Psoas muscle (tissue), 8 donors: Measurements from ENCODE around the gene NDUFAF7. TPM values are rescaled to one million over a fixed set of nuclear protein-coding genes. Genes with fewer than 3 reads are reported as not detected.
"Not testable (repeated sequence)": the region's sequence is repeated elsewhere in the genome, so short reads cannot be mapped to it uniquely, and the experiment has no call there.

ENCODE experiments used
- ATAC-seq, 4 donors: fragments of 200-7000 bp; cut with Tn5 transposase; one replicate each; pipeline ENCODE4 v1.9.1; 2020; ENCODE audit warnings: moderate library complexity in 3 of 4, mild to moderate bottlenecking in 2 of 4
- DNase-seq, 2 donors: peaks; one replicate each; pipeline ENCODE4 v3.0.0-alpha.2; 2020
- H3K27ac ChIP-seq: fragments of 200-600 bp; one replicate; pipeline ENCODE4 v1.8.0; 2022
- H3K27me3 ChIP-seq, 3 donors: fragments of 200-600 bp in 1 of 3; one replicate each; pipeline versions ENCODE4 v1.6.1 to v1.8.0; 2013 to 2022; ENCODE audit warnings: low read length in 2 of 3, mild to moderate bottlenecking in 2 of 3, moderate library complexity in 1 of 3; ENCODE audit not compliant: insufficient read depth in 3 of 3
- H3K36me3 ChIP-seq, 2 donors: fragments of 200-600 bp in 1 of 2; one replicate each; pipeline versions ENCODE4 v1.6.1 to v1.8.0; 2013 to 2022; ENCODE audit warnings: low read depth in 1 of 2, mild to moderate bottlenecking in 1 of 2, moderate library complexity in 1 of 2; ENCODE audit not compliant: insufficient read depth in 1 of 2
- H3K4me1 ChIP-seq: fragments of 200-600 bp; one replicate; pipeline ENCODE4 v1.8.0; 2022
- H3K4me3 ChIP-seq: fragments of 200-600 bp; one replicate; pipeline ENCODE4 v1.8.0; 2022; ENCODE audit warnings: mild to moderate bottlenecking
- H3K9me3 ChIP-seq: fragments of 200-600 bp; one replicate; pipeline ENCODE4 v1.8.0; 2022
- CTCF ChIP-seq: fragments of 200-600 bp; IDR thresholded peaks from one replicate; pipeline ENCODE4 v1.8.0; 2022; ENCODE audit warnings: antibody characterized with exemption
- WGBS, 3 donors: extraction: QIAGEN DNeasy Blood & Tissue Kit; methylation state at CpG; one replicate each; pipeline versions ENCODE4 v1.1.6 to v1.1.7; 2013; 5-methylcytosine and 5-hydroxymethylcytosine counted together
- intact Hi-C, 2 donors: fragments of 100-400 bp; cut with DNase I; formaldehyde crosslinking; loops; one replicate each; pipeline versions ENCODE4 v1.11.0 to v1.14.2; 2022
- polyA plus RNA-seq, 3 donors: library from polyadenylated mRNA; stranded (reverse); fragments of 200-250 nt; gene quantifications; one replicate each; pipeline ENCODE4 v1.2.3, GENCODE V29; 2013
- total RNA-seq, 4 donors: library from RNA; stranded (reverse); fragmentation: NEBNext Ultra II Directional in 2 of 4; extraction: Animal tissue kit (Norgen Biotek cat#: 25700) in 2 of 4; gene quantifications; one replicate each; pipeline versions ENCODE4 v1.2.1 to v1.2.4, GENCODE V29; 2021 to 2023
- donor health status: healthy with polysubstance abuse.
- donor health status: DM: no; HTN: no; CAD: no; lungs with moderate emphysema.
- donor health status: Bipolar disorder and iron deficiency.
- donor health status: healthy.
- donor health status: DM: yes; HTN: yes; CAD: no.
- donor health status: DM: no; HTN: no; CAD: no.
- donor health status: DM: no; HTN: no; CAD: no.
- donor health status: DM: yes; HTN: yes; CAD: no.

Gene NDUFAF7
- total and polyA plus RNA-seq, 7 donors, result 15.1 to 31.1 (median 20.8) TPM

DNA sequence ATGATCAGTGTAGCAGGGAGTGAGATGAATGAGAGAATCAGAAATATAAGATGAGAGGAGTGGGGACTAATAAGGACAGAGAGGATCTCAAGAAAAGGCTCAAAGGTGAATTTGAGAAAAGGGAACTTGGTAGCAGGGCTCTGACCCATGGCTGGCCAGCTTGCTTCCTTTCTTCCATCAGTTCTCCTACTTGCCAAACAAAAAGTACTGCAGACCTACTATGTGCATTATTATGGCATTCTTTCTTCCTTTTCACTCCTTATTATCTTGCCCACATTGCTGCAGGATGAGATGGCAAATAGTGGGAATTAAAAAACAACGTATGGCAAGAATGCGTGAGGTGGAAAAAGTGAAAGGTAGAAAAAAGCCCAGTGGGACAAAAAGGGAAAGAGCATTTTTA, 60.2 kb downstream of the NDUFAF7 start:
- Histone ChIP-seq H3K4me3 (no peak overlapping the region), H3K36me3 (peaks cover 0 to 62% of the 10 kb centered on the region in 2 donors), H3K4me1 (peaks cover 5% of the 10 kb centered on the region), H3K27me3 (no peaks in the 10 kb centered on the region), H3K9me3 (no peaks in the 10 kb centered on the region), H3K27ac (no peak overlapping the region)
- ATAC-seq (no peak), DNase-seq (no peak)
- intact Hi-C loops, result no loop called here
- TF ChIP-seq CTCF, result no peak
- 93 to 95% (median 95%) methylated on average over 2 of the region's 2 CpGs for WGBS, 3 donors

- ATAC-seq, DNase-seq, H3K4me1 ChIP-seq, intact Hi-C loops, H3K27ac ChIP-seq, H3K9me3 ChIP-seq, H3K27me3 ChIP-seq, H3K4me3 ChIP-seq: not testable (repeated sequence)
- 98 to 99% (median 98%) methylated on average over 2 of the region's 2 CpGs for WGBS, 3 donors
- peaks cover 0 to 31% of the 10 kb centered on the region in 2 donors for H3K36me3 ChIP-seq
These were observed 63.4 kb downstream of the NDUFAF7 start for GRCh38 chr2:37294858-37295257.

- no peaks in the 10 kb centered on the region for H3K27me3 ChIP-seq
- H3K27ac ChIP-seq, result no peak overlapping the region
- TF ChIP-seq CTCF, result no peak
- no peak for DNase-seq
- ATAC-seq, result no peak
- peaks cover 5% of the 10 kb centered on the region for H3K4me1 ChIP-seq
- H3K36me3 ChIP-seq, result peaks cover 0 to 23% of the 10 kb centered on the region in 2 donors
- no peak overlapping the region for H3K4me3 ChIP-seq
- H3K9me3 ChIP-seq, result no peaks in the 10 kb centered on the region
- WGBS, 3 donors, result 90 to 96% (median 96%) methylated on average over 1 of the region's 1 CpG
- intact Hi-C loops, result no loop called here
These were observed 64.1 kb downstream of the NDUFAF7 start for GRCh38 chr2:37295469-37296073.

DNA sequence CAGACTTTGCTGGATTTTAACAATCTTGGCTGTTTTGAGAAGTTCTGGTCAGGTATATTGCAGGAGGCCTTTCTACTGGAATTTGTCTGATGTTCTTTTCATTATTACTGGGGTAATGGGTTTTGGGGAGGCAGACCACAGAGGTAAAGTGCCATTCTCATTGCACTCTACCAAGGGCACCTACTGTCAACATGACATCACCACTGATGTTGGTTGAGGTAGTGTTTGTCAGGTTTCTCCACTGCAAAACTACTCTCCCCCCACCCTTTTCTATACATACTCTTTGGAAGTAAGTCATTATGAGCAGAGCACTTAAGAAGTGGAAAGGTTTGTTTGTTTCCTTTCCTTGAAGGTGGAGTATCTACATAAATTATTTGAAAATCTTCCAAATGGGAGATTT, 66.2 kb downstream of the NDUFAF7 start:
- DNase-seq, result no peak
- Histone ChIP-seq H3K27me3 (no peaks in the 10 kb centered on the region), H3K9me3 (no peaks in the 10 kb centered on the region), H3K4me1 (peaks cover 5% of the 10 kb centered on the region), H3K27ac (no peak overlapping the region), H3K4me3 (no peak overlapping the region), H3K36me3 (peaks cover 0 to 5% of the 10 kb centered on the region in 2 donors)
- intact Hi-C loops, result no loop called here
- no peak for TF ChIP-seq CTCF
- no peak for ATAC-seq

Other genes starting within 250 kb of the NDUFAF7 start
- 1 to 10 TPM; 5.4 to 6.9 (median 6.1) TPM for gene HEATR5B, start 147.3 kb upstream of the NDUFAF7 start, total RNA-seq
- gene HEATR5B, start 147.3 kb upstream of the NDUFAF7 start, polyA plus RNA-seq, result 1 to 10 TPM; 3.0 to 4.1 (median 3.2) TPM
- 1 to 10 TPM; 2.0 to 4.7 (median 4.0) TPM for gene GPATCH11, start 147.1 kb upstream of the NDUFAF7 start, total RNA-seq
- gene GPATCH11, start 147.1 kb upstream of the NDUFAF7 start, polyA plus RNA-seq, result 1 to 10 TPM; 2.9 to 9.1 (median 3.1) TPM
- gene EIF2AK2, start 74.7 kb upstream of the NDUFAF7 start, total RNA-seq, result 10 to 100 TPM in 2 of 4 donors, 1 to 10 TPM in 2; 6.7 to 16.6 (median 11.0) TPM
- gene EIF2AK2, start 74.7 kb upstream of the NDUFAF7 start, polyA plus RNA-seq, result 1 to 10 TPM; 1.1 to 5.4 (median 2.1) TPM
- not detected for gene SULT6B1, start 43.0 kb upstream of the NDUFAF7 start, total RNA-seq
- gene SULT6B1, start 43.0 kb upstream of the NDUFAF7 start, polyA plus RNA-seq, result not detected
- 10 to 100 TPM; 47.3 to 78.0 (median 57.5) TPM for gene CEBPZOS, start 35.2 kb upstream of the NDUFAF7 start, total RNA-seq
- 10 to 100 TPM; 30.6 to 51.6 (median 34.6) TPM for gene CEBPZOS, start 35.2 kb upstream of the NDUFAF7 start, polyA plus RNA-seq
- 10 to 100 TPM; 31.7 to 76.6 (median 64.9) TPM for gene CEBPZ, start 62 bp upstream of the NDUFAF7 start, total RNA-seq
- 100 to 1,000 TPM in 1 of 3 donors, 10 to 100 TPM in 2; 68.9 to 124 (median 77.1) TPM for gene CEBPZ, start 62 bp upstream of the NDUFAF7 start, polyA plus RNA-seq
- 10 to 100 TPM; 17.1 to 21.4 (median 18.8) TPM for gene PRKD3, start 93.2 kb downstream of the NDUFAF7 start, total RNA-seq
- 1 to 10 TPM; 5.5 to 7.1 (median 6.2) TPM for gene PRKD3, start 93.2 kb downstream of the NDUFAF7 start, polyA plus RNA-seq
- 10 to 100 TPM in 1 of 4 donors, 1 to 10 TPM in 3; 1.4 to 10.6 (median 5.9) TPM for gene QPCT, start 113.0 kb downstream of the NDUFAF7 start, total RNA-seq
- 1 to 10 TPM in 2 of 3 donors, under 1 TPM in 1; 0.36 to 2.5 (median 1.0) TPM for gene QPCT, start 113.0 kb downstream of the NDUFAF7 start, polyA plus RNA-seq